ENCODE results near the gene TP53RK. TPM values are rescaled to one million over a fixed set of nuclear protein-coding genes. Genes with fewer than 3 reads are reported as not detected.

The TP53RK gene
- 41.5 and 45.4 TPM in 2 replicates for total RNA-seq (2014; rRNA removed; shearing (Covaris generic))

GRCh38 chr20:46689082-46689753 is at the start of gene TP53RK:
TP53RK (minus strand) TSS chr20:46689444; CDS start chr20:46689414, 30 bp downstream.
- Histone ChIP-seq H3K27ac (peak within 1 kb of the TSS; percentile 79), H3K36me3 (peaks cover 19% of the 10 kb centered on the region), H3K4me1 (no peaks in the 10 kb centered on the region; the same call in 1 of the 2 replicates), H3K27me3 (no peaks in the 10 kb centered on the region), H3K9me3 (replicated peaks) (no peaks in the 10 kb centered on the region), H3K4me3 (peak within 1 kb of the TSS; percentile 76)
- DNase-seq = peak; percentile 100

GRCh38 chr20:46735436-46735835 is 46.2 kb upstream of the TP53RK start:
- no peak overlapping the region for H3K27ac ChIP-seq
- H3K36me3 ChIP-seq = no peaks in the 10 kb centered on the region
- no peak overlapping the region for H3K4me3 ChIP-seq
- H3K4me1 ChIP-seq = peaks cover 4% of the 10 kb centered on the region; the same call in 1 of the 2 replicates
- H3K27me3 ChIP-seq = no peaks in the 10 kb centered on the region
- peaks cover 5% of the 10 kb centered on the region; the same call in 1 of the 2 replicates for H3K9me3 ChIP-seq (replicated peaks)
- no peak for DNase-seq

GRCh38 chr20:46731770-46732169 is 42.5 kb upstream of the TP53RK start:
- Histone ChIP-seq H3K9me3 (replicated peaks) (no peaks in the 10 kb centered on the region; the same call in 1 of the 2 replicates), H3K27me3 (no peaks in the 10 kb centered on the region), H3K4me3 (no peak overlapping the region), H3K4me1 (peaks cover 4% of the 10 kb centered on the region; the same call in 1 of the 2 replicates), H3K36me3 (no peaks in the 10 kb centered on the region), H3K27ac (no peak overlapping the region)
- DNase-seq = peak in 1 of 2 experiments; percentile 44

GRCh38 chr20:46725186-46726165 is 36.2 kb upstream of the TP53RK start:
- Histone ChIP-seq H3K36me3 (no peaks in the 10 kb centered on the region), H3K27ac (no peak overlapping the region), H3K27me3 (no peaks in the 10 kb centered on the region), H3K9me3 (replicated peaks) (0 out of 2 replicates have a peak, but pooled peaks cover 6% of the 10 kb centered on the region), H3K4me3 (no peak overlapping the region), H3K4me1 (no peaks in the 10 kb centered on the region)
- no peak for DNase-seq

- no peak for DNase-seq
- Histone ChIP-seq H3K9me3 (replicated peaks) (0 out of 2 replicates have a peak, but pooled peaks cover 6% of the 10 kb centered on the region), H3K27me3 (no peaks in the 10 kb centered on the region), H3K4me3 (no peak overlapping the region), H3K36me3 (no peaks in the 10 kb centered on the region), H3K27ac (no peak overlapping the region), H3K4me1 (no peaks in the 10 kb centered on the region)
Measured at GRCh38 chr20:46724343-46724959, 35.2 kb upstream of the TP53RK start.

GRCh38 chr20:46723039-46723438 is 33.8 kb upstream of the TP53RK start:
- no peak overlapping the region for H3K4me3 ChIP-seq
- H3K27me3 ChIP-seq = no peaks in the 10 kb centered on the region
- no peaks in the 10 kb centered on the region for H3K36me3 ChIP-seq
- H3K4me1 ChIP-seq = no peaks in the 10 kb centered on the region
- no peak overlapping the region for H3K27ac ChIP-seq
- no peak for DNase-seq
- 0 out of 2 replicates have a peak, but pooled peaks cover 6% of the 10 kb centered on the region for H3K9me3 ChIP-seq (replicated peaks)

- Histone ChIP-seq H3K27ac (no peak overlapping the region), H3K36me3 (no peaks in the 10 kb centered on the region), H3K9me3 (replicated peaks) (0 out of 2 replicates have a peak, but pooled peaks cover 6% of the 10 kb centered on the region), H3K27me3 (no peaks in the 10 kb centered on the region), H3K4me1 (no peaks in the 10 kb centered on the region), H3K4me3 (no peak overlapping the region)
- no peak for DNase-seq
Measured at GRCh38 chr20:46722450-46722849, 33.2 kb upstream of the TP53RK start.

GRCh38 chr20:46721476-46721875 is 32.2 kb upstream of the TP53RK start:
- no peaks in the 10 kb centered on the region for H3K4me1 ChIP-seq
- H3K27me3 ChIP-seq = no peaks in the 10 kb centered on the region
- no peaks in the 10 kb centered on the region for H3K36me3 ChIP-seq
- no peak overlapping the region for H3K27ac ChIP-seq
- no peak overlapping the region for H3K4me3 ChIP-seq
- no peak for DNase-seq
- H3K9me3 ChIP-seq (replicated peaks) = 0 out of 2 replicates have a peak, but pooled peaks cover 6% of the 10 kb centered on the region

- DNase-seq = no peak
- Histone ChIP-seq H3K4me1 (no peaks in the 10 kb centered on the region), H3K27me3 (no peaks in the 10 kb centered on the region), H3K36me3 (no peaks in the 10 kb centered on the region), H3K4me3 (no peak overlapping the region), H3K27ac (no peak overlapping the region), H3K9me3 (replicated peaks) (0 out of 2 replicates have a peak, but pooled peaks cover 6% of the 10 kb centered on the region)
Measured at GRCh38 chr20:46720776-46721425, 31.7 kb upstream of the TP53RK start.

- Histone ChIP-seq H3K4me3 (no peak overlapping the region), H3K36me3 (no peaks in the 10 kb centered on the region), H3K4me1 (no peaks in the 10 kb centered on the region)
Measured at GRCh38 chr20:46720019-46720418, 30.8 kb upstream of the TP53RK start.

GRCh38 chr20:46717818-46718541 is 28.7 kb upstream of the TP53RK start:
- Histone ChIP-seq H3K27me3 (no peaks in the 10 kb centered on the region), H3K4me1 (peaks cover 1% of the 10 kb centered on the region; the same call in 1 of the 2 replicates), H3K4me3 (no peak overlapping the region), H3K9me3 (replicated peaks) (0 out of 2 replicates have a peak, but pooled peaks cover 4% of the 10 kb centered on the region), H3K27ac (no peak overlapping the region), H3K36me3 (no peaks in the 10 kb centered on the region)
- DNase-seq = no peak

More at GRCh38 chr20:46720019-46720418, 30.8 kb upstream of the TP53RK start:
- Histone ChIP-seq H3K27ac (no peak overlapping the region), H3K9me3 (replicated peaks) (0 out of 2 replicates have a peak, but pooled peaks cover 6% of the 10 kb centered on the region), H3K27me3 (no peaks in the 10 kb centered on the region)
- no peak for DNase-seq

GRCh38 chr20:46715292-46715756 is 26.1 kb upstream of the TP53RK start:
- no peak for DNase-seq

More at GRCh38 chr20:46715292-46715756, 26.1 kb upstream of the TP53RK start:
- Histone ChIP-seq H3K27me3 (no peaks in the 10 kb centered on the region), H3K4me1 (peaks cover 20% of the 10 kb centered on the region), H3K9me3 (replicated peaks) (no peaks in the 10 kb centered on the region), H3K4me3 (no peak overlapping the region), H3K36me3 (no peaks in the 10 kb centered on the region), H3K27ac (no peak overlapping the region)
